Colonic mucosa (tissue), 4 donors: ENCODE results near the gene ETV6. TPM values are rescaled to one million over a fixed set of nuclear protein-coding genes. Genes with fewer than 3 reads are reported as not detected.

Source experiments
- DNase-seq: peaks from one replicate; pipeline ENCODE4 v3.0.0-alpha.2; 2020
- H3K27ac ChIP-seq: fragments of 200-600 bp; one replicate; pipeline ENCODE4 v1.8.0; 2021
- H3K27me3 ChIP-seq: fragments of 200-600 bp; one replicate; pipeline ENCODE4 v1.8.0; 2021
- H3K36me3 ChIP-seq: fragments of 200-600 bp; one replicate; pipeline ENCODE4 v1.8.0; 2021
- H3K4me1 ChIP-seq: fragments of 200-600 bp; one replicate; pipeline ENCODE4 v1.8.0; 2021; ENCODE audit warnings: mild to moderate bottlenecking
- H3K4me3 ChIP-seq: fragments of 200-600 bp; one replicate; pipeline ENCODE4 v1.8.0; 2021
- H3K9ac ChIP-seq, 2 donors: one replicate each; pipeline ENCODE4 v1.7.0; 2013; ENCODE audit warnings: control low read depth in 2 of 2, low read depth in 2 of 2, low read length in 2 of 2
- H3K9me3 ChIP-seq: fragments of 200-600 bp; one replicate; pipeline ENCODE4 v1.8.0; 2021
- CTCF ChIP-seq: fragments of 200-600 bp; IDR thresholded peaks from one replicate; pipeline ENCODE4 v1.8.0; 2022; ENCODE audit warnings: antibody characterized with exemption, mild to moderate bottlenecking
- intact Hi-C: fragments of 100-400 bp; cut with DNase I; formaldehyde crosslinking; loops from one replicate; pipeline ENCODE4 v1.14.1; 2022
- total RNA-seq, 2 donors: library from RNA; stranded (reverse); fragmentation: NEBNext Ultra II Directional in 1 of 2; extraction: Animal tissue kit (Norgen Biotek cat#: 25700) in 1 of 2; gene quantifications; one replicate each; pipeline ENCODE4 v1.2.1, GENCODE V29; 2021
- donor health status: healthy.
- donor health status: DM: no; HTN: no; CAD: no.
- donor health status: DM: no; HTN: no; CAD: no.

Gene ETV6
- total RNA-seq, 2 donors from 2014 or later, result 49.2 to 73.1 TPM

GRCh38 chr12:11782914-11783420 lies 133.5 kb downstream of the ETV6 start:
- DNase-seq, result no peak
- H3K4me1 ChIP-seq, result peaks cover 5% of the 10 kb centered on the region
- H3K27ac ChIP-seq, result no peak overlapping the region
- no peak overlapping the region for H3K9ac ChIP-seq
- H3K4me3 ChIP-seq, result no peak overlapping the region
- no peak for TF ChIP-seq CTCF
- H3K9me3 ChIP-seq, result no peaks in the 10 kb centered on the region
- no peaks in the 10 kb centered on the region for H3K36me3 ChIP-seq
- intact Hi-C loops, result no loop called here
- H3K27me3 ChIP-seq, result no peaks in the 10 kb centered on the region

- DNase-seq, result no peak
- Histone ChIP-seq H3K9ac (no peak overlapping the region), H3K9me3 (no peaks in the 10 kb centered on the region), H3K4me3 (no peak overlapping the region), H3K4me1 (peaks cover 5% of the 10 kb centered on the region), H3K27ac (no peak overlapping the region), H3K36me3 (no peaks in the 10 kb centered on the region), H3K27me3 (no peaks in the 10 kb centered on the region)
- intact Hi-C loops, result no loop called here
- TF ChIP-seq CTCF, result no peak
Measured at GRCh38 chr12:11785712-11786111, 136.2 kb downstream of the ETV6 start.

- no peak for DNase-seq
- no peaks in the 10 kb centered on the region for H3K9me3 ChIP-seq
- intact Hi-C loops, result no loop called here
- peaks cover 5% of the 10 kb centered on the region for H3K4me1 ChIP-seq
- H3K27ac ChIP-seq, result no peak overlapping the region
- no peaks in the 10 kb centered on the region for H3K27me3 ChIP-seq
- H3K9ac ChIP-seq, result no peak overlapping the region
- no peak overlapping the region for H3K4me3 ChIP-seq
- no peak for TF ChIP-seq CTCF
- no peaks in the 10 kb centered on the region for H3K36me3 ChIP-seq
Measured at GRCh38 chr12:11786638-11787365, 137.3 kb downstream of the ETV6 start.

- DNase-seq, result no peak
- no peak overlapping the region for H3K4me3 ChIP-seq
- H3K9ac ChIP-seq, result no peak overlapping the region
- no peak overlapping the region for H3K27ac ChIP-seq
- H3K27me3 ChIP-seq, result no peaks in the 10 kb centered on the region
- H3K9me3 ChIP-seq, result no peaks in the 10 kb centered on the region
- intact Hi-C loops, result no loop called here
- H3K4me1 ChIP-seq, result peaks cover 5% of the 10 kb centered on the region
- no peak for TF ChIP-seq CTCF
- H3K36me3 ChIP-seq, result no peaks in the 10 kb centered on the region
Measured at GRCh38 chr12:11787437-11787836, 138.0 kb downstream of the ETV6 start.

- DNase-seq, result no peak
- no peak overlapping the region for H3K9ac ChIP-seq
- H3K36me3 ChIP-seq, result no peaks in the 10 kb centered on the region
- H3K4me3 ChIP-seq, result no peak overlapping the region
- no peaks in the 10 kb centered on the region for H3K27me3 ChIP-seq
- no peak for TF ChIP-seq CTCF
- intact Hi-C loops, result no loop called here
- H3K4me1 ChIP-seq, result peaks cover 5% of the 10 kb centered on the region
- H3K9me3 ChIP-seq, result no peaks in the 10 kb centered on the region
- H3K27ac ChIP-seq, result no peak overlapping the region
Measured at GRCh38 chr12:11787933-11788849, 138.7 kb downstream of the ETV6 start.
